CD4-positive, alpha-beta T cell treated with Interleukin-15 for 1 hour (primary cell): Measurements from ENCODE around the gene DZIP3.

Source experiments
- DNase-seq: peaks from one replicate; pipeline ENCODE4 v3.0.0-alpha.2; 2020

DZIP3 gene

DNA sequence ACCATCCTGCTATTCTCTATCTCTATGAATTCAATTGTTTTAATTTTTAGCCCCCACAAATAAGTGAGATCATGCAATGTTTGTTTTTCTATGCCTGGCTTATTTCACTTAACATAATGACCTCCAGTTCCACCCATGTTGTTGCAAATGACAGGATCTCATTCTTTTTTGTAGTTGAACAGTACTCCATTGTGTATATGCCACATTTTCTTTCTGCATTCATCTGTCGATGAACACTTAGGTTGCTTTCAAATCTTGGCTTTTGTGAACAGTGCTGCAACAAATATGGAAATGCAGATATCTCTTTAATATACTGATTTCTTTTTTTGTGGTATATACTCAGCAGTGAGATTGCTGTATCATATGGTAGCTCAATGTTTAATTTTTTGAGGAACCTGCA is 108.9 kb downstream of the DZIP3 start:
- no peak for DNase-seq

DNA sequence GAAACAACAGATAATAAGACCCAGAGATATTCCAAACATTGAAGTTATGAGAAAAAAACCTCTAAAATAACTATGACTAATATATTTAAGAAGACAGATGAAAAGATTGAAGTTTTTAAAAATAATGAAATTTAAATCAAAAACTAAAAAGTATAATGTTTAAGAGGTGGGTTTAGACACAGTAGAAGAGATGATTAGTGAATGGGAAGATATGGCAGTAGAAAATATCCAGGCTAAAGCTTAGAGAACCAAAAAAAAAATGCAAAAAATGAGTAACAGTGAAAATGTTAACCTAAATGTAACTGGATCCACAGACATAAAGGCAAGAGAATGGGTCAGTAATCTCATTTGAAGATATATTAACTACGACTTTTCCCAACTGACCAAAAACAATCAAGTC is 115.5 kb downstream of the DZIP3 start:
- DNase-seq: no peak

DNA sequence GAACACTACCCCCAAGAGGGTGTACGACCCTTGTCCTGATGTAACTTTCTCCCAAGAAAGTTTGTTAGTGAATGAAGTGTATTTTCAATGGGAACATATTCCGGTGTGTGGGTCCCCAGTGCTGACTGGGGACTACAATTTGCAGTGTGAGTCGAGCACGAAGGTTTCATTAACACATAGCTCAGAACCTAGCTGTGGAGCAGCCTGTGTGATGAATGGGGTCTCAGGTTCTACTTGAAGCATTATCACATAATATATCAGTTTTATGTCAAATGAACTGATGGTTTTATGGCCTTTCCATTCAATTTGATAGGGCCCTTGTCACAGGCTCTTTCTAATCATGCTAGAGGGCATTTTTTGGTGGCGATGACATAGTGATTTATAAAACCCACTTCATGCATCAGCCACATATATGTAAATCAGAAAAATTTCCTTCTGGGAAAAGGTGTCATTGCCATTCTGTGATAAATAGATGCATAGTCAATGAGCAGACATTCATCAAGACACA is 123.5 kb downstream of the DZIP3 start:
- no peak for DNase-seq

- no peak for DNase-seq
Measured at GRCh38 chr3:108713816-108714215, 124.3 kb downstream of the DZIP3 start.

DNA sequence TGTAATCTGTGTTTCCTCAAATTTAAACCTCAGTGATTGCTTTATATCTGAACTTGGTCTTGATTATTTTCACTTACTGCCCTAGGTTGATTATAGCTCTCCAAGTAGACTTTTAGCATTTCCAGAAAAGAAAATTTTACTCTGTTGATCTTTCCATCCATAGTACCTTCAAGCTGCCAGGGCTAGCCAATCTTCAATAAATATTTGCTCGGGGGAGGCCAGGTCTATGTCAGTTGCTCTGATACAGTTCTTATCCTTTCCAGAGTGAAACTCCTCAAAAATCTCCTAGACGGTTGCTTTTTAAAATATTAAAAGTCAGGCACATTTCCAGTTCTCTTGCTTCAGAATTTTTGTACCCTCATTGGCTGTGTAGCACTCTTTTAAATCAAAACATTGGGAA is 128.9 kb downstream of the DZIP3 start:
- no peak for DNase-seq

DNA sequence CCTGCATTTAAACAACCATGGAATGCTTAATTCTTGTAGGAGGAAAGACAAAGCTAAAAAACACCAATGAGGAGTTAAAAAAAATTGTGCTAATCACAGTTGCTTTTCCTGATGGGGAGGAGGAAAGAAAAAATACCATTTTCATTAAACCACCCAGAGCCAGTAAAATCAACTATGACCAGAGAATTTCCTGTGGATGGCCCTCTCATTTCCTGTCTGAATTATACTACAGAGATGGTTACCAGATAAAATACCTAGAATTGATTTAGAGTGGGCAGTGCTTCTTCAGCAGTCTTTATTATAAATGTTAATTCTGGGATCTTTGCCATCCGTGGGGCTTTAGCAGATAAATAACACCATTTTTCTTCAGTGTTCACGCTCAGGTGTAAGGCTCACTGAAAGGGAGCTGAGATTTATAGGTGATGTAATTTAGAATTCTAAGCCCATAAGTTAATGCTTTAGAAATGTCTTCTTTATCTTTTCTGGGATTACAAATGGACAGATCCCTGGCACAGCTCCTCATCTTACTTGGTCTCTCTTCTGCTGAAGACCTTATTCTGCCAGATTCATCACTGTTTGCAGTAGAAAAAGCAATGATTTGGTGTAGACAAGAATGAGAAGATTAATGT is 129.8 kb downstream of the DZIP3 start:
- no peak for DNase-seq

DNA sequence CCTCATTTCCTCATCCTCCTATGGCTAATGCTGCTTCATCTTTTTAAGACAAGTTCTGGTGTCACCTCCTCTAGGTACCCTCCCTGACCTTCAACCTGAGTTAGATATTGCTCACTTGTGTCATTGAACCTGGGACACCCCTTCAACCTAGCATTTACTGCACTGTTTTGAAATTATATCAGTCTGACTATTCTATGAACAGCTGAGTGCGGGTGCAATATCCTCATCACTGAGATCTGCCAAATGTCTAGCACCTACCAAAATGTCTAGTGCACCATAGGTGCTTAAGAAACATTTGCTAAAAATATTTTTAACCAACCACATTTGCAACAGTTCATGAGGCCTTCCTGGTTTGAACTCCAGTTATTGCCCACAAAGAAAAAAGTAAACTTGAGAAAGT is 133.2 kb downstream of the DZIP3 start:
- no peak for DNase-seq

DNA sequence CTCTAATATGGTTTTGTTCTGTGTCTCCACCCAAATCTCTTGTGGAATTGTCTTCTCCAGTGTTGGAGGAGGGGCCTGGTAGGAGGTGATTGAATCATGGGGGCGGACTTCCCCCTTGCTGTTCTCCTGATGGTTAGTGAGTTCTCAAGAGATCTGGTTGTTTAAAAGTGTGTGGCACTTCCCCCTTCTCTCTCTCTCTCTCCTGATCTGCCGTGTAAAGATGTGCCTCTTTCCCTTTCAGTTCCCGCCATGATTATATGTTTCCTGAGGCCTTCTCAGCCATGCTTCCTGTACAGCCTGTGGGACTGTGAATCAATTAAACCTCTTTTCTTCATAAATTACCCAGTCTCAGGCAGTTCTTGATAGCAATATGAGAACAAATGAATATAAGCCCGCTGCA is 134.6 kb downstream of the DZIP3 start:
- no peak for DNase-seq

DNA sequence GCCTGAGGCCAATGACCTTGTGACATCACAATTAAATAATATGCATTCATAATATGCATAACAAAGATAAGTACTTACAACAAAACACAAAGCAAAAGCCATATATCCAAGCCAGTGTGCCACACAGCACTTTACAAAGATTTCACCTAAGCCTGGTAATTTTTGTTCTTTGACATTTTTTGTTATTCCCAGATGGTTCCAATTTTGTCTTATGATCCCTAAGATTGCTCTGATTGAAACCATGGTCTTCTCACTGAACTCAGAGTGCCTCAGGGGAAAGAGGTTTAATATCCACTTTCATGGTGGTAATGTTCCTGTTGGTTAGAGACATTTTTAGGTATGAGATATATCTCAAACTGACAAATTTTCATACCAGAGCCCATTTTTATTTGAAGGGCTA is 138.6 kb downstream of the DZIP3 start:
- DNase-seq: no peak

DNA sequence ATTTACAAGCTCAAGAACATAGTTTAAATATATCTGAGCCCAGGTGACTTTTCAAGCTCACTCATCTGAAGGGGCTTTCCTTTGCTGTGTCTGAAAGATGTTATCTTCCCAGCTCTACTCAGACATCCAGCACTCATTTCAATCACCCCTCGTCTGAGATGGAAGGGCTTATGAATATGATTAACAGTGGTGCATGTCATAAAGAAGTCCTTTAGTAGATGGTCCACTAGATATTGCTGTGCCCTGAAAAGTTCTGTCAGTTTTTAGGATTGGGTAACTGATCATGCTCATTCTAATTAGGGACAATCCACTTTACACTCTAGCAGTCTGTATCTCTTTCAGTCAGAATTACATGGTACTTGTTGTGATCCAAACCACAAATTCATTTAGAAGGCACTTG is 139.4 kb downstream of the DZIP3 start:
- DNase-seq: no peak

DNA sequence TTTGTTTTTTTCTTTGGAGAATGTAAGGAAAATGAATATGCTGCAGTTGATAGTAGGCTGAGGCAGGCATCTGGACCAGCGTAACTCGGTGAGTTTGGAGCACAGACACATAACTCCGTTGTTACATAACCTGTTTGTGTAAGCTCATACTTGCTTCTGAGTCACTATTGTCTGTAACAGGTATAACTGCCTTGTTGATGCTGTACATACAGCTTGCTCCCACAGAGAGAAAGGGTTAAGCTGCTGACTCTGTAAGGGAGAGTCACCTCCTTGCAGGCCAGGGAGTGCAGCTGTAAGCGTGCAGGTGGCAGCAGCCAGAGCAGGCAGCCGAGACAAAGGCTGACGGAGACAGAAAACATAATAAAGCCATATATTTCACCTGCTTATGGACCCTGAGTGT is 147.3 kb downstream of the DZIP3 start:
- DNase-seq: no peak

- no peak for DNase-seq
Measured at GRCh38 chr3:108742929-108743328, 153.4 kb downstream of the DZIP3 start.
